RKO (cell line): Measurements from ENCODE around the gene CLCN4.

Experiments used
- DNase-seq: peaks from one replicate; pipeline ENCODE4 v3.0.0-alpha.2; 2016; ENCODE audit warnings: low spot score

Gene CLCN4

GRCh38 chrX:10244915-10245622 lies 88.3 kb downstream of the CLCN4 start:
- no peak for DNase-seq

DNA sequence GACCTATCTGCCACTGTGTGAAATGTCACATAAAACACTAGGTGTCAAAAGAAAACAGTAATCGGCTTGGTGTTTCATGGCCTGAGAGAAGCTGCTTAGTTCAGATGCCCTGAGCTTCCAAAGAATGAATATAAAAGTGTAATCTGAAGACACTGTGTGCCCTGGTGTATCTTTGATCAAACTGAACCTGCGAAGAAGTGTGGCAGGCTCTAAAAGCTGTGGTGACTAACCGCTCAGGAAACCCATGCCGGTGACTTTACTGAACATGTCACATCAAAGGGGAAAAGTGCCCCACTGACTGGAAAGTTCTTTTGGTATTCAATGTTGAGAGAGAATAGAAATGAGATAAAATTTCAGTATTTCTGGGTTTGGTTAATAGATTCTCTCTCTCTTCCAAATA lies 89.1 kb downstream of the CLCN4 start:
- DNase-seq = no peak

GRCh38 chrX:10246297-10246696 lies 89.5 kb downstream of the CLCN4 start:
- DNase-seq = no peak

DNA sequence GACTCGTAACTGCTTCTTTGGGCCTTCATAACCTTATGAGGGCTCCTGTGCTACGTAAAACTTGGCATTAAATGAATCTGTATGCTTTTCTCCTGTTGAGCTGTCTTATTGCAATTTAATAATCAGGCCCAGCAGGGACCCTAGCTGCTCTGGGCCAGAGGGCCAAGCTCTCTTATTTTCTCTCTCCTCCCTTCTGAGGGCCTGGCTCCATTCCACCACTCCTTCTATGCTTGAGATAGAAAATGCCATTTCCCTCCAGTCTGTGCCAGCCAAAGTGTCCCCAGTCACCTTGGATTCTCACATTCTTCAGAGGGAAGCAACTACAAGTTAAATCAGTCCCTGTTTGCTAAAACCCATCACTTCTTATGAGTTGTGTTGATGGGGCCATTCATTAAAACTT lies 90.1 kb downstream of the CLCN4 start:
- no peak for DNase-seq

GRCh38 chrX:10254739-10255138 lies 98.0 kb downstream of the CLCN4 start:
- DNase-seq = no peak

GRCh38 chrX:10259716-10260115 lies 102.9 kb downstream of the CLCN4 start:
- DNase-seq = no peak

DNA sequence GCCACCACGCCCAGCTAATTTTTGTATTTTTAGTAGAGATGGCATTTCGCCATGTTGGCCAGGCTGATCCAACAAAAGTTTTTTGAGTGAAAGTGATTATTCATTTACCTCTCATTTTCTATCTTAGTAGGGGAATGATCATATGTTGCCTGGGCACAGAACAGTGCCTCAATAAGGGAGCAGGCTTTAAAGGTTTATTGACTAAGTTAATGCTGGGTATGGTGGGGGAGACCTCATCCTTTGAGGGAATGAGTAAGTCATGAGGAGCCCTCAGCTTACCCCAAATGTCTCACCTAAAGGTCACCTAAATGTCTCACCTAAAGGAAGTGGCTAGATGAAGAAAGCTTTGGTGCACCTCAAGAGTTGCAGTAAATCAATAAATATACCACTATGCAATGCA lies 109.0 kb downstream of the CLCN4 start:
- DNase-seq = no peak

DNA sequence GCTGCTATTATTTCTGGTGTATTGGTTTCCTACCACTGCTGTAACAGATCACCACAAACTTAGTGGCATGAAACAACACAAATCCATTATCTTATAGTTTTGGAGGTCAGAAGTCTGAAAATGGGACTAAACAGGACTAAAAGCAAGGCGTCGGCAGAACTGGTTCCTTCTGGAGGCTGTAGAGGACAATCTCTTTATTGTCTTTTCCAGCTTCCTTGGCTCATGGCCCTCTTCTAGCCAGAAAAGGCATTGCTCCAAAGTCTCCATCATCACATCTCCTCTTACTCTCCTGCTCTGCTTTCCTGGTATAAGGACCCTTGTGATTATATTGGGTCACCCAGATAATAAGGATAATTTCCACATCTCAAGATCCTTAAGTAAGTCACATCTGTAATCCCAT lies 121.9 kb downstream of the CLCN4 start:
- DNase-seq = no peak

- no peak for DNase-seq
These were observed 123.3 kb downstream of the CLCN4 start for GRCh38 chrX:10280071-10280470.

DNA sequence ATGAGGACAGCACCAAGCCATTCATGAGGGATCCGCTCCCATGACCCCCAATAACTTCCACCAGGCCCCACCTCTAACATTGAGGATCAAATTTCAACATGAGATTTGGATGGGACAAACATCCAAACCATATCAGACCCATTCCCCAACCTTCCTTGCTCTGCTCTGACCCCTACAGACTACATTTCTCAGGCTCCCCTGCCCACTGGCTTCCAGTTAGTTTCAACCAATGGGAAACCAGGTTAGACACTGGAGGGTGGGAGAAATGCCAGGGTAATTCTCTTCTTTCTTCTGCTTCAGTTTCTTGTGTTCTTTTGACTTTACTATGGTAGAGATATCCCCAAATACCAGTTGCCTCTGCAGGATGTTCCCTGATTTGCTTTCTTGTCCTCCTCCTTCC lies 125.7 kb downstream of the CLCN4 start:
- DNase-seq = no peak

GRCh38 chrX:10286195-10286594 lies 129.4 kb downstream of the CLCN4 start:
- DNase-seq = no peak
